Activated CD4-positive, alpha-beta T cell treated with anti-CD3 and anti-CD28 coated beads, Interleukin-2, amount 50 U/mL, for 4 hours (primary cell): ENCODE measurements around the gene EHMT1.
A peak's percentile ranks its signal among the peaks of the same experiment; 100 is the strongest.
"Not testable (repeated sequence)": the region's sequence is repeated elsewhere in the genome, so short reads cannot be mapped to it uniquely, and the experiment has no call there.

Source experiments
- DNase-seq, 2 experiments: peaks; one replicate each; pipeline ENCODE4 v3.0.0-alpha.2; 2020

EHMT1 gene

DNA sequence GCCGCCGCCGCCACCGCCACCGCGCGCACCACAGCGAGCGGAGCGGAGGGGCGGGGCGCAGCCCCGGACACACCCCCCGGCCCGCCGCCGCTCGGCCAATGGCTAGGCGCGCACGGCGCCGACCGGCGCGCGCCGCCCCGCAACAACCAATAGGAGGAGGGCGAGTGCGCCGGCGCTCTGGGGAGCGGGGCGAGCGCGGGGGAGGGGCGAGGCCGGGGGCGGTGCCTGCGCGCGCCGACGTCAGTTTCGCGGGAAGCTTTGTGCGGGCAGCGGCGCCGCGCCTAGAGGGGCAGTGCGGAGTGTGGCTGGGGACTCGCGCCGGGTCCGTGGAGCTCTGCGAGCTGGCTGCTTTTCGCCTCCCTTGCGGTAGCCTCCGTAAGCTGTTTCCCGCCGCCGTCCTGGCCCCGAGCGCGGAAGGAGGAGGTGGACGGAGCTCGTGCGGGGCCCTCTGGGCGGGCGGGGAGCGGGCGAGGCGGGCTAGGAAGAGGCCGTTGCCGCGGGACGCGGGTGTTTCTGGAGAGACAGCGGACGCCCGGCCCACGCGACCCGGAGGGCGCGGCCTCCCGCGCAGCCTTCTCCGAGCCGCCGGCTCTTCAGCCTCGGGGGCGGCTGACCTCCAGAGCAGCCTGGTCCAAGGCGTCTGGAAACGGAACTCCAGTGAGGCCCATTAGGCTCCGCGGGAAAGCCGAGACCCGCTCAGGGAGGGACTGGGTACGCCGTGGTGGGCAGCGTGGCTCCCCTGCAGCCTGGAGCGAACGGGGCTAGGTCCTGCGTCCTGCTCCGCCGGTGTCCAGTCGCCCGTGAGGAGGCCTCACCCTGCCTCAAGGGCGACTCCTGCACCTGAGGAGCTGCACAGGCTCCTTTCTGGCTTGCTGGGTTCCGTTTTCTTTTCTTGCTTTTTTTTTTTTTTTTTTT, 28.1 kb upstream of the EHMT1 start, which contains the start of gene ZMYND19:
ZMYND19 (minus strand) TSS at position 44 of the 915 bp plus-strand sequence. CDS start 249 bp downstream, outside the sequence.
- DNase-seq: peak; percentile 81 to 84

DNA sequence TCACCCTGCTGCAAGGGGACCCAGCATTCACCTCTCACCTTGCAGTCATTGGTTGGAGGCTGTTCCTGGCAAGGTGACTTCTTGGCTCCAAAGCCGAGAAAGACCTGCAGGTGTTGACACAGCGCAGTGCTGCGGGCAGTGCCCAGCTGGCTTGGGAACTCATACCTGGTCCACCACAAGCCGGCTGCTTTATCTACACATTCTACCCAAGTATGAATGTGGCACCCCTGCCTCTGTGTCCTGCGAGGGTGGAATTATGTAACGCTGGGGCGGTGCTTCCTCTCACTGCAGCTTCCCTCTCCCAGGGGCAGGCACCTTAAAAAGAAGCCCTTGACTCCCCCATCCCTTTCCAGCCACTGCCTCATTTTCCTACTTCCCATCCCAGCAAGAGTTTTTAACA, 26.0 kb upstream of the EHMT1 start:
- DNase-seq: no peak

DNA sequence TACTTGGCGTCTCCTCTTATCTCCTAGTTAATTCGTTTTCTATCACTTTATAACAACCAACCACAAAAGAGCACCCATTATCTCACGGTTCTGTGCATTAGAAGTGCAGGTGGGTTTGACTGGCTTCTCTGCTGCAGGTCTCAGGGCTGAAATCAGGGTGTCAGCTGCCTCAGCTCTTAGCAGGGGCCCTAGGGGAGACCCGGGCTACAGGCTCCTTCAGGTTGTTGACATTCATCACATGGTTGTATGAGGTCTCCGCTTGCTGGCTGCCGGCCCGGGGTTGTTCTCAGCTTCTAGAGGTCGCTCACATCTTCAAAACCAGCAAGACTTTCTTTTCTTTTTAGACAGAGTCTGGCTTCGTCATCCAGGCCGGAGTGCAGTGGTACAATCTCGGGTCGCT, 25.6 kb upstream of the EHMT1 start:
- DNase-seq: no peak

DNA sequence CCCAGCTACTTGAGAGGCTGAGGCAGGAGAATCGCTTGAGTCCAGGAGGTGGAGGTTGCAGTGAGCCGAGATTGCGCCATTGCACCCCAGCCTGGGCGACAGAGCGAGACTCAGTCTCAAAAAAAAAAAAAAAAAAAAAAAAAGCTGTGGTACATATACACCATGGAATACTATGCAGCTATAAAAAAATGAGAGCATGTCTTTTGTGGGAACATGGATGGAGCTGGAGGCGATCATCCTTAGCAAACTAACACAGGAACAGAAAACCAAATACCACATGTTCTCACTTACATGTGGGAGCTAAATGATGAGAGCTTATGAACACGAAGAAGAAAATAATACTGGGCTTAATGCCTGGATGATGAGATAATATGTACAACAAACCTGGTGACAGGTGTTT, 22.2 kb upstream of the EHMT1 start:
- not testable (repeated sequence) for DNase-seq

DNA sequence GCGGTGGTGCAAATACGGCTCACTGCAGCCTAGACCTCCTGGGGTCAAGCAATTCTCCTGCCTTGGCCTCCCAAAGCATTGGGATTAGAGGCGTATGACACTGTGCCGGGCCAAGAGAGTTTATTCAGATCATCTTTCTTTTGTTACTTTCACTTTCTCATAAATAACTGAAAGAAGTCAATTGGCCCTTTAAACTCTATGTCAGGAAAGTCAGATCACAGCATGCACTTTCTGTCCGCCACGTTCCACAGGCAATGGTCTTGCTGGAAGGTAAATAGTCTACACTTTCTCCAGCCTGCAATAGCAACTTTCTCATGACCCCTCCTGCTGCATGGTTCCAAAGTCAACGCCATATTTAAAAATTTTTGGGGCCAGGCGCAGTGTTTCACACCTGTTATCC, 19.9 kb upstream of the EHMT1 start:
- no peak for DNase-seq

DNA sequence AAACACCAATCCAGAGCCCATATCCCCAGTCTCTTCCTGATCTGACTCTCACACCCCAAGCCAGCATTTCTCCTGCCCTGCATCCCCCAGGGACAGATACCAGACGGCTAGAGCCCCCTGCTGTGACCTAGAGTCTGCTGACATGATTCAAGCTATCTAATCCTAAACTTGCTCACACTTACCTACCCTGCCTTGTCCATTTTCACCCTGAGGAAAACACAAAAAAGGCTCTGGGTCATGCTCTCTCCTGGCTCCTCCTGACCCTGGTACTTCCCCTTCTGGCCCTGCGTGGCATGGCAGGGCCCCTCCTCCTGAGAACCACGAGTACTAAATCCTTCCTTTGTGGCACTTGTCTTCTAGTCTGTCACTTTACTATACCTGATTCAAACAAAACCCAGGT, 16.1 kb upstream of the EHMT1 start:
- no peak for DNase-seq

DNA sequence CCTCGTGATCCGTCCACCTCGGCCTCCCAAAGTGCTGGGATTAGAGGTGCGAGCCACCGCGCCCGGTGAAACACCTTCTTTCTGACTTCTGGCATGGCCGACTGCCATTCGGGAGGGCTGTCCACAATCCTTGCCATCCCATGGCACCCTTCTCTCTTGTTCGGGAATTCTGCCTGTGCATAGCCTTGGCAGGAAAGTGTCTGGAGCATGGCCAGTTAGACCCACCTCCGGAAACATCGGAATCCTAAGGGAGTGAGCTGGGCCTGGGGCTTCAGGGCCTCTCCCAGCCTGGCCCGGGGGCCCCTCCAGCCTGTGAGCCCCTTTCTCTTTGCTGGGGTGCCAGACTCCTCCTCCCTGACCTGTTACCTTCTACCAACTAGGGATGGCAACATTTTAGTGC, 14.9 kb upstream of the EHMT1 start:
- no peak for DNase-seq

DNA sequence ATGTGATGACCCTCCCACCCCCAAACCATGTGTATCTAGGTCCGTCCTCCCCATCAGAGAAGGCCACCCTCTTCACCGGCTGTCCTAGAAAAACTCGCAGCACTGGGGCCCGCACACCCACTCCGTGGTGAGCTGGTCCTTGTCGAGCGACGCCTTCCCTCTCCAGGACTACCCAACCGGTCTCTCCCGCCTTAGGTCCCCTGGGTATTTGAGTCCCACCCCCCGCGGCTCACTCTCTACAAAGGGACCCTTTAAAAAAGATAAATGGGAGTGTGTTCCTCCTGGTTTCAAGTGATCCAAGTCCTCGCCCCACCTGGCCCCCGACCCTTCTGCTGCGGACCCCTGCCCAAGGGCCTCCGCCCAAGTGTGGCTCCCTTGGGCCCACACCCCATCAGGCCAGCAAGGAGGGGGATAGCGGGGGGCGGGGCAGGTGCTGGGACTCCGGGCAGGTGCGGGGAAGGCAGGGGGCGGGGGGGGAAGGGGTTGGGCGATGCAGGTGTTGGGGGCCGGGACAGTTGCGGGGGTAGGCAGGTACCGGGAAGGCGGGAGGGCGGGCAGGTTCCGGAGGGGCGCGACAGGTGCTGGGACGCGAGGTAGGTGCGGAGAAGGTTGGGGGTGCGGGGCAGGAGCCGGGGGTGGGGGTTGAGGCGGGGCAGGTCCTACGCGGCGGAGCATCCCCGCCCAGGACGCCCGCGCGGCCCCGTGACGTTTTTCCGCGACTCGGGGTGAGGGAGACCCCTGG, 14.3 kb upstream of the EHMT1 start:
- no peak for DNase-seq

DNA sequence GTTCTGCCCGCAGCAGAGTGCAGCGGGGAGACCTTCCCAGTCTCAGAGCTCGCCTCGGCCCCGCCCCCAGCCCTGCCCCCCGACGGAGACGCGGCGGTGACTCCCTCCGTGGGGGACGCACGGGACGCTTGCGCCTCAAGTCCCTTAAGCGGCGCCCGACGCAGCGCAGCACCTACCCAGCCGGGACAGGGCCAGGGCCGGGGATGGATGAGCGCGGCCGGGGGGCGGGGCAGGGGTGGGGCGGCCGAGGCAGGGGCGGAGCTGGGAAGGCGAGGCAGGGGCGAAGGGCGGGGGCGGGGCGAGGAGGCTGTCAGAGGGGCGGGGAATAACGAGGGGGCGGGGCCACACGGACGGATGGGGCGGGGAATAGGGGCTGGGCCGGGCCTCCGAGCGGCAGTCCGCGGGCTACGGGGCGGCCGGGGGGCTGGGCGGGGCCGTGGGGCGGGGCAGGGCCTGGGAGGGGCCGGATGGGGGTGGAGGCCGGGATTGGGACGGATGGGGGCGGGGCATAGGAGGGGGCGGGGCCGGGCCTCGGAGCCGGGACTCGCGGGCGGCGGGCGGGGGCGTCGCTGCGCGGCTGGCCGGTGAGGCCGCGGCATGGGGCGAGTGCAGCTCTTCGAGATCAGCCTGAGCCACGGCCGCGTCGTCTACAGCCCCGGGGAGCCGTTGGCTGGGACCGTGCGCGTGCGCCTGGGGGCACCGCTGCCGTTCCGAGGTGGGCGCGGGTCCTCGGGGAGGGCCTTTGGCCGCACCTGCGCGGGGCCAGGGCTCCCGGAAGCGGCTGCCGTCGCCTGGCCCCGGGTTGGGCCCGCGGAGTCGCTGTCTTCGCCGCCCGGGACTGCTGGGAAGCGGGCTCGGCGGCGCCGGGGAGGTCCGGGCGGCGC, 13.4 kb upstream of the EHMT1 start, which contains the start of gene ARRDC1:
ARRDC1 (plus strand) TSS at position 566 of the 884 bp plus-strand sequence; CDS start at position 598, 32 bp downstream.
- peak; percentile 88 to 90 for DNase-seq

DNA sequence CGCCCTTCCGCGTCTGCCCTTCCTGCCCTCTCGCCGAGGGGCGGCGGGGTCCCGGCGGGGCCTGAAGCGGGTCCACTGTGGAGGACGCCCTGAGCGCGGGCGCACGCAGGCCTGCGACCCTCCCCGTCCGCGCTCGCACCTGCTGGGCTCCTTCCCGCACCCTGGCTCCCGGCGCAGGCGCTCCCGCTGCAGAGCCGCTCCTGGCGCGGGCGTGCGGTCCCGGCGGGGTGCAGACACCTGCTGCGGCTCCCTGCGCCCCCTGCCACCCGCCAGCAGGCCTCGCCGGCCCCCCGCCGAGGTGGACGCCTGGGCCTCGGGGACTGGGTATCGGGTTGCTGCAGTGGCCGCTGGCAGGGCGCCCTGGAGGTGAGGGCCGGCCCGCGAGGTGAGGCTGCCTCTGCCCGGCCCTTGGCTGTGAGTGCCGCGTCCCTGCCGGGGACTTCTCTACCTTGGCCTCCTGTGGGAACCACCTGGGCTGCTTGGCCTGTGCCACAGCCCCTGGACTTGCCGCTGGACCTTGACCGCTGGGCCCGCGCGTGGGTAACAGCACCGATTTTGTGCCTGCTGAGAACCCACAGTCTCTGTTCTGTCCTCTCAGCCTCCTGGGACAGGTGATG, 12.7 kb upstream of the EHMT1 start:
- no peak for DNase-seq

DNA sequence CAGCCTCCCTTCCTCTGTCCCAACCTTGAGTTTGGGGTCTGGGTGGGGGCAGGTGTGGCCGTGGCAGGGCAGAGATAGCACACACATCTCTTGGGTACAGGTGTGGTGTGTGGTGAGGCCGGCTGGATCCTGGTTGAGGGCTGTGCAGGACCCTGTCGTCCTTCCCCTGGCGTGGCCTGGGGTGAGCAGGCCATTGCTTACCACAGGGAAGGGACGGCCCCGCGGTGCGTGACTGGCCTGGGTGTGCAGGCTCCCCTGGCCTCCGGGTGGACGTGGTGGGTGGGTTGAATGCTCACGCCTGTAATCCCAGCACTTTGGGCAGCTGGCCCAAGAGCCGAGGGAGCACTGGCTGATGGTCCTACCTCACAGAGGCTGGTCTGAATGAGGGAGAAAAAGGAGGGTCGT, 12.1 kb upstream of the EHMT1 start:
- no peak for DNase-seq

DNA sequence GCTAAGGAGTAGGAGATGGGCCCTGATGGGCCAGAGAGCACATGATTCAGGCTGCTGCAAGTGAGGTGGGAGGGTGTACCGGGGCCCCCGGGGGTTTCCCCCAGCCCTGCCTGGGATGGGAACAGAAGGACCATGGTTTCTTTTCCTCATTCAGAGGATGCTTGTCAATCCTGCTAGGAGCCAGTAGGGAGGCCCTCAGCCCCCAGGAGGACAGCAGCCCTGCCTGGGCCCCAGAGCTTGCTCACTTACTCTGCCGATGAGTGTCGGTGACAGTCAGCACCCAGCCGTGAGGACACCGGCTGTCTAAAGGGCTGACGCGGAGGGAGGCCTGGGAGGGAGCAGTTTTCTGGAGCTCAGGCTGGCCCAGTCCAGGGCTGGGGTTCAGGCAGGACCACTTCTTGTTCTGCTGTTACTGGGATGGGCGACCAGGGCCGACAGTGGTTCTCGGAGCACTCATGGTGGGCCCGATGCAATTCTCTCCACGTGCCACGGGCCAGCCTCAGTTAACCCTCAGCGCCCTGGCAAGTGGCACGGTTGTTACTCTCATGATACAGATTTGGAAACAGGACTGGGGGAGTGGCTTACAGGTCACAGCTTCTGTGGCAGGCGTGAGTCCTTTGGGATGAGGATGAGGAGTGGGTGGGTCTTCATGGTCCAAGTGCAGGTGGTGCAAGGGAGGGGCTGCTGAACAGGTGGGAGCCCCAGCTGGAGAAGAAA, 11.5 kb upstream of the EHMT1 start:
- DNase-seq: no peak

DNA sequence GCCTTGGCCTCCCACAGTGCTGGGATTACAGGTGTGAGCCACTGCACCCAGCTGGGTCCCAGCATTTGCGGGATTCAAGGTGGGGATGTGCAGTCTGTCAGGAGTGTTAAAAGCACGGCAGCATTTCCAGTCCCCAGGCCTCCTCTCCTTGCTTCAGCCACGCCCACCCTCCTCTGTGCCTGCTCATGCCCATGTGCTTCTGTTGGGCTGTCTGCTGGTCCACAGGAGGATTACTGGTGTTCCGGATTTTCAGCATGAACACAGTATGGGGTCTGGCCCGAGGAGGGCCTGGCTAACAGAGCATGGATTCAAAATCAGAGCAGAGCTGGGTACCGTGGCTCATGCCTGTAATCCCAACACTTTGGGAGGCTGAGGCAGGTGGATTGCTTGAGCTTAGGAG, 7.9 kb upstream of the EHMT1 start:
- DNase-seq: no peak

DNA sequence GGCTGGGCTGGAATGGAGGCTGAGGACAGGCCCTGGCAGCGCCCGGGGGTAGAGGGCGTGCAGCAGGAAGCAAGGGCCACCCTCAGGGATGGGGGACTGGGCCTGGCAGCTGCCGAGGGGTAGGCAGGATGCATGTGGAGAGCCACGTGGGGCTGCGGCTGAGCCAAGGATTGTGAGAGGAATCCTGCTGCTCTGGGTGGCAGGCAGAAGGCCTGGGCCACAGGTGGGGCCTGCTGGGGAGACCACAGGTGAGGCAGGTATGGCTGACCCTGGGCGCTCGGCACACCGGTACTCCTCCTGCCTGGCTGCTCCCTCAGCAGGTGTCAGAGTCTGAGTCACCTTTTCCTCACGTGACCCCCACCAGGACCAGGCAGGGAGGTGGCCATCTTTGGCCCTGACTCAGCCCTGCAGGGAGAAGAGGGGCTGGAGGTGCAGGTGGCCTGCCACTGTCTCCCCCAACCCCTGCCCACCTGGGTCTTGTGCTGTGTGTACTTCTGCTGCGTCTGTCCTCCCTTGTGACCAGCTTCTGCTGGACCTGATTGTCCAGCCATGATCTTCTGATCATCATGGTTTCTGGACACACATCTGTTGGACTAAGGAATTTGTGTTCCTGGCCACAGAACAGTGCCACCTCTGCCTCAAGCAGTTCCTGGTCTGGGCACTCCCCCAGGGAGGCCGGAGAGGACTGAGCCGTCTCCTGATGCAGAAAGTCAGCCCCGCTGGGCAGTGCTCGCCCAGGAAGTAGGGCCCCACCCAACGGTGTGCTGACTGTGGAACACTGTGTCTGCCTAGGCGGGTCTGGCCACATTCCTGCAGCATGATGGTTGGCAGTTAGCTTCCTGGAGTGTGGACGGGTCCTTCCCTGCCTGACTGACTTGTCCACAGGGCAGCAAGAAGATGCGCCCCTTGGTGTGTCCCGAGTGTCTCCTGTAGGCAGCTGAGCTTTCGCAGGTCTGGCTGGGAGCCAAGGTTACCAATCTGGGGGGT, 6.9 kb upstream of the EHMT1 start:
- DNase-seq: peak in 1 of 2 experiments; percentile 34

DNA sequence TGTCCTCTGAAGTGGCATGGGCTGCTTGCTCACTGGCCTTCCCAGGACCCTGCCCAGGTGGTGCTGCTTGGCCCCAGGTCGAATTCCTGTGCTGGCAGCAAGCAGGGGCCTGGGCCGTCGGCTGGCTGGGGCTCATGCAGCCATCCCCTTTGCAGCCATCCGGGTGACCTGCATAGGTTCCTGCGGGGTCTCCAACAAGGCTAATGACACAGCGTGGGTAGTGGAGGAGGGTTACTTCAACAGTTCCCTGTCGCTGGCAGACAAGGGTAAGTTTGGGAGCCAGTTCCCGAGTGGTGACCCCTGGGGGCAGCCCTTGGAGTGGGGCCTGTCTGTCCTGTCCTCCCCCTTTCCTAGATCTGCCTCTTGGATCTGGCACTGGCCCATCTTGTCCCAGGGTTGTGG, 6.1 kb upstream of the EHMT1 start:
- DNase-seq: no peak

DNA sequence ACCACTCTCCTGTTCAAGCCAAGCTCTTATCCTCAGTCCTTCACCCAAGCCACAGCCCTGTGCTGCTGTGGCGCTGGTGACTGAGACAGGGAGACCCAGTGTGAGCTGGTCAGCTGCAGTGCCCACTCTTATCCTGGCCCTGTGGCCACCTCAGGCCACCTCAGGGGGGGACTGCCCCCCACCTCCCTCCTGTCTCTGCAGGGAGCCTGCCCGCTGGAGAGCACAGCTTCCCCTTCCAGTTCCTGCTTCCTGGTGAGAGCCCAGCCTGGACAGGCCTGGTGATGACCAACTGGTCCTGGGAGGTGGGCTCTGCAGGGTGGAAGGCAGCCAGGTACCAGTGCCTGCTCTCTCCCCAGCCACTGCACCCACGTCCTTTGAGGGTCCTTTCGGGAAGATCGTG, 5.5 kb upstream of the EHMT1 start:
- no peak for DNase-seq

DNA sequence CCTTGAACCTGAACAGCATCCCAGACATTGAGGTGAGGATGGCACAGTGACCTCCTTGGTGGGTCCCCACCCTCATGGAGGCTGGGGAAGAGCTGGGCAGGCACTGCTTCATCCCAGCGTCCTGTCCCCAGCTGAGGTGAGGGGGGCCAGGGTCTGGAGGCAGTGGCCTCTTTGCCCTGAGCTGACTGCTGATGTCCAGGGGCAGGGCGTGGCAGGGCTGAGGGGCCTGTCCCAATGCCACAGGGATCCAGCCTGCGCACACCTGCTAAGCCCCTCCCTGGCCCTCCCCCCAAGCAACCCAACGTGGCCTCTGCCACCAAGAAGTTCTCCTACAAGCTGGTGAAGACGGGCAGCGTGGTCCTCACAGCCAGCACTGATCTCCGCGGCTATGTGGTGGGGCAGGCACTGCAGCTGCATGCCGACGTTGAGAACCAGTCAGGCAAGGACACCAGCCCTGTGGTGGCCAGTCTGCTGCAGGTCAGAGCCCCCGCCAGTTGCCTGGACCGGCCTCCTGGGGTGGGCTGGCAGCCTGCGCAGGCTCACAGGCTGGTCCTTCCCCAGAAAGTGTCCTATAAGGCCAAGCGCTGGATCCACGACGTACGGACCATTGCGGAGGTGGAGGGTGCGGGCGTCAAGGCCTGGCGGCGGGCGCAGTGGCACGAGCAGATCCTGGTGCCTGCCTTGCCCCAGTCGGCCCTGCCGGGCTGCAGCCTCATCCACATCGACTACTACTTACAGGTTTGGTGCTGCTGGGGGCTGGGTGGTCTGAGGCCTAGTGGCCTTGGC, 4.9 kb upstream of the EHMT1 start:
- DNase-seq: no peak

DNA sequence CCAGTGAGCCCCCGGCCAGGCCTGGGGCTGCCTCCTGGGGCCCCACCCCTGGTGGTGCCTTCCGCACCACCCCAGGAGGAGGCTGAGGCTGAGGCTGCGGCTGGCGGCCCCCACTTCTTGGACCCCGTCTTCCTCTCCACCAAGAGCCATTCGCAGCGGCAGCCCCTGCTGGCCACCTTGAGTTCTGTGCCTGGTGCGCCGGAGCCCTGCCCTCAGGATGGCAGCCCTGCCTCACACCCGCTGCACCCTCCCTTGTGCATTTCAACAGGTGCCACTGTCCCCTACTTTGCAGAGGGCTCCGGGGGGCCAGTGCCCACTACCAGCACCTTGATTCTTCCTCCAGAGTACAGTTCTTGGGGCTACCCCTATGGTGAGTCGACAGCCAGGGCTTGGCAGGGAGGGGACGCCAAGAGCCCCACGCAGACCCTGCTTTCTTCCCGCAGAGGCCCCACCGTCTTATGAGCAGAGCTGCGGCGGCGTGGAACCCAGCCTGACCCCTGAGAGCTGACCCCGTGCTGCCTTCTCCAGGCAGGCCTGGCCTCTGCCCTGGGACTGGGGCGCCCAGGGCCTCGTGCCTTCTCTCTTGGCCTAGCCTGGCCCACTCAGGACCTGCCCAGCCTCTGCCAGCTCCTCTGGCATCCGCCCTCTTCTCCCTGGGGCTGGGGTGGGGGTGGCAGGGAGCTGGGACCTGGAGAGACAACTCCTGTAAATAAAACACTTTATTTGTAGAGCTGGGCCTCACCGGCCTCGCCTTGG, 4.0 kb upstream of the EHMT1 start:
- no peak for DNase-seq

DNA sequence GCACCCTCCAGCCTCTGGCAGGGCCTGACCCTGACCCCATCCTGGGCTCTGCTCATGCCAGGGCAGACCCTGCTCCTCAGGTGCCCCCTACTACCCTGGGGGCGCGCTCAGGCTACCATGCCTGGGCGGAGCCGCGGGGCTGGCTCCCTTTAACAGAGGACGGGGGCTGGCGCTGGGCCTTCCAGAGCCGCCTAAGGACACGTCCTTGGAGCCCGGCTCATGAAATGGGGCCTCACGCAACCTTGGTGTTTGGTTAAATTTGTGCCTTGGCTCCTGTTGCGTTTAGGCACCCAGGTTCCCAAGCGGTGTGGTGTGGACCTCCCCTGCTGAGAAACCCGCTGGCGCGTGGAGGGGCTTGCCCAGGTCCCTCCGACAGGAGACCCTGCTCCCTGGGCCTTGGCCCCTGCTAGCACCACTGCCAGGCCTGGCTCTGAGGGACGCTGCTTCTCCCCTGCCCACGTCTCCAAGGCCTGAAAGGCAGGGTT, 3.4 kb upstream of the EHMT1 start:
- no peak for DNase-seq
